Parathyroid adenoma (tissue), 2 donors: Measurements from ENCODE around the gene ZNF674.
"Not testable (repeated sequence)": the region's sequence is repeated elsewhere in the genome, so short reads cannot be mapped to it uniquely, and the experiment has no call there.

Experiments used
- H2AFZ ChIP-seq: fragments of 300-600 bp; sonication (generic); one replicate; pipeline ENCODE4 v1.7.0; 2017; ENCODE audit warnings: antibody characterized with exemption, mild to moderate bottlenecking
- H3K27ac ChIP-seq: fragments of 300-600 bp; sonication (generic); one replicate; pipeline ENCODE4 v1.7.0; 2017
- H3K27me3 ChIP-seq: fragments of 300-600 bp; sonication (generic); one replicate; pipeline ENCODE4 v1.7.0; 2017; ENCODE audit warnings: low read length; ENCODE audit not compliant: control insufficient read depth, insufficient read depth
- H3K36me3 ChIP-seq: fragments of 300-600 bp; sonication (generic); one replicate; pipeline ENCODE4 v1.7.0; 2017; ENCODE audit warnings: low read length; ENCODE audit not compliant: control insufficient read depth, insufficient read depth
- H3K4me1 ChIP-seq: fragments of 300-600 bp; sonication (generic); one replicate; pipeline ENCODE4 v1.7.0; 2017; ENCODE audit warnings: control low read depth
- H3K4me2 ChIP-seq: fragments of 300-600 bp; sonication (generic); one replicate; pipeline ENCODE4 v1.7.0; 2017; ENCODE audit warnings: low read length
- H3K4me3 ChIP-seq: fragments of 300-600 bp; sonication (generic); one replicate; pipeline ENCODE4 v1.7.0; 2017; ENCODE audit warnings: low read depth, low read length
- H3K79me2 ChIP-seq: fragments of 300-600 bp; sonication (generic); one replicate; pipeline ENCODE4 v1.7.0; 2017; ENCODE audit warnings: control low read depth
- H3K9ac ChIP-seq: fragments of 300-600 bp; sonication (generic); one replicate; pipeline ENCODE4 v1.7.0; 2017; ENCODE audit warnings: mild to moderate bottlenecking
- H3K9me3 ChIP-seq: fragments of 300-600 bp; sonication (generic); one replicate; pipeline ENCODE4 v1.7.0; 2017; ENCODE audit warnings: low read length; ENCODE audit not compliant: control insufficient read depth
- TF ChIP-seq, protein P1 (sequence below): fragments of 300-600 bp; sonication (generic); IDR thresholded peaks from one replicate; pipeline ENCODE4 v1.7.0; 2017; ENCODE audit warnings: antibody characterized with exemption, mild to moderate bottlenecking
- donor health status: primary hyperparathyroidism.

The ZNF674 gene

DNA sequence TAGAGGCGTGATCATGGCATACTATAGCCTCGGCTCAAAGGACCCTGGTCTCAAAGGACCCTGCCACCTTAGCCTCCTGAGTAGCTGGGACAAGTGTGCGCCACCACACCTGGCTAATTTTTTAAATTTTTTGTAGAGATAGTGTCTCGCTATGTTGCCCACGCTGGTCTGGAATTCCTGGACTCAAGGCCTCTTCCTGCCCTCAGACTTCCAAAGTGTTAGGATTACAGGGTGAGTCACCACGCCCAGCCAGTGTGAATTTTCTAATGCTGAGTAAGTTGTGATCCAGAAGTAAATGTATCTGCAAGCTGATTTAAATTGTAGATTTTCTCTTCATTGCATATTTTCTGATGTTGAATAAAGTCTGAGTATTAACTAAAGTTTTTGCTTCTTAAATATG, 2.6 kb upstream of the ZNF674 start:
- TF ChIP-seq, protein P1, sequence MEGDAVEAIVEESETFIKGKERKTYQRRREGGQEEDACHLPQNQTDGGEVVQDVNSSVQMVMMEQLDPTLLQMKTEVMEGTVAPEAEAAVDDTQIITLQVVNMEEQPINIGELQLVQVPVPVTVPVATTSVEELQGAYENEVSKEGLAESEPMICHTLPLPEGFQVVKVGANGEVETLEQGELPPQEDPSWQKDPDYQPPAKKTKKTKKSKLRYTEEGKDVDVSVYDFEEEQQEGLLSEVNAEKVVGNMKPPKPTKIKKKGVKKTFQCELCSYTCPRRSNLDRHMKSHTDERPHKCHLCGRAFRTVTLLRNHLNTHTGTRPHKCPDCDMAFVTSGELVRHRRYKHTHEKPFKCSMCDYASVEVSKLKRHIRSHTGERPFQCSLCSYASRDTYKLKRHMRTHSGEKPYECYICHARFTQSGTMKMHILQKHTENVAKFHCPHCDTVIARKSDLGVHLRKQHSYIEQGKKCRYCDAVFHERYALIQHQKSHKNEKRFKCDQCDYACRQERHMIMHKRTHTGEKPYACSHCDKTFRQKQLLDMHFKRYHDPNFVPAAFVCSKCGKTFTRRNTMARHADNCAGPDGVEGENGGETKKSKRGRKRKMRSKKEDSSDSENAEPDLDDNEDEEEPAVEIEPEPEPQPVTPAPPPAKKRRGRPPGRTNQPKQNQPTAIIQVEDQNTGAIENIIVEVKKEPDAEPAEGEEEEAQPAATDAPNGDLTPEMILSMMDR = no peak
- Histone ChIP-seq H2AFZ (no peak overlapping the region), H3K9me3 (no peaks in the 10 kb centered on the region), H3K27ac (no peak overlapping the region), H3K4me3 (no peak overlapping the region), H3K27me3 (no peaks in the 10 kb centered on the region), H3K79me2 (peaks cover 12% of the 10 kb centered on the region), H3K9ac (no peak overlapping the region), H3K4me1 (peaks cover 2% of the 10 kb centered on the region), H3K4me2 (no peak overlapping the region), H3K36me3 (no peaks in the 10 kb centered on the region)

DNA sequence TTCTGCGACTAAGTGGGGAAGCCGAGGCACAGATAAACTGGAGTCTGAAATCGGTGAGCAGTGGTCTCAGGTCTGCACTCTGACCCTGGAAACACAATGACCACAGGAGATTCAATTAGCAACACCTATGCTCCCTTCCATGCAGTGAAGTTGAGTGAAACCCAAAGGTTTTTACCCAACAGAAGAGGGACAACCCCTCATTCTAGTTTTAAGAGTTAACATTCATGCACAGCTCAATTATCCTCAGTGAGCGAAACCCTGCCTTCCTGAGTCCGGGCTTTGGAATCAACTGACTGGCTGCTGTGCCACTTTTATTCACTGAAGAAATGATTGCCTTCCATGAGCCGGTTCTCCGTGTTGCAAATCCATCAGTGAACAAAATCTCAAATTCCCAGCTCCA, 694 bp downstream of the ZNF674 start:
- not testable (repeated sequence) for H3K27ac ChIP-seq, H3K9ac ChIP-seq
- peak overlapping the region; percentile 85 for H3K4me3 ChIP-seq

DNA sequence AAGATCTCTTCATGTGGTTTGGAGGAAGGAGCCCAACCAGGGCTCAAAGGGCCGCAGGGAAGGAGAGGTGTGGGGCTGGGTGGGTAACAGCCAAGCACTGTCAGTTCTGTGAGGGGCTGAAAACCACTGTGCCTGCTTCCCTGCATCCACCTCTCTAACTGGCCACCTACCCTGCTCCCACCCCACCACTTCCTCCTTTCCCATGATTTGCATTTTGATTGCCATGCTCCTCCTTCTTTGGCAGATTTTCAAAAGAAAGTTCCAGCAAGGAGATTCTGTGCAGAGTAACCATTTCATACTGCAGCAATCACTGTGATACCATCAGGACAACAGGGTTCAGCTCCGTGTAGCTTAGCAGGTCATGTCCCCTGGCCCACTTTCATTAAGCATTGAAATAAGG, 1.8 kb downstream of the ZNF674 start:
- Histone ChIP-seq H3K79me2 (peaks cover 12% of the 10 kb centered on the region), H3K36me3 (no peaks in the 10 kb centered on the region), H3K9ac (no peak overlapping the region), H3K9me3 (no peaks in the 10 kb centered on the region), H3K4me2 (no peak overlapping the region), H3K4me1 (peaks cover 2% of the 10 kb centered on the region), H3K27ac (no peak overlapping the region), H3K4me3 (no peak overlapping the region), H3K27me3 (no peaks in the 10 kb centered on the region), H2AFZ (no peak overlapping the region)
- TF ChIP-seq, protein P1 = no peak

More for the DNA sequence above, 694 bp downstream of the ZNF674 start:
- Histone ChIP-seq H2AFZ (peak overlapping the region; percentile 89), H3K79me2 (peaks cover 12% of the 10 kb centered on the region), H3K4me2 (peak overlapping the region; percentile 87)
- H3K9me3 ChIP-seq, H3K27me3 ChIP-seq, H3K4me1 ChIP-seq, H3K36me3 ChIP-seq: not testable (repeated sequence)

DNA sequence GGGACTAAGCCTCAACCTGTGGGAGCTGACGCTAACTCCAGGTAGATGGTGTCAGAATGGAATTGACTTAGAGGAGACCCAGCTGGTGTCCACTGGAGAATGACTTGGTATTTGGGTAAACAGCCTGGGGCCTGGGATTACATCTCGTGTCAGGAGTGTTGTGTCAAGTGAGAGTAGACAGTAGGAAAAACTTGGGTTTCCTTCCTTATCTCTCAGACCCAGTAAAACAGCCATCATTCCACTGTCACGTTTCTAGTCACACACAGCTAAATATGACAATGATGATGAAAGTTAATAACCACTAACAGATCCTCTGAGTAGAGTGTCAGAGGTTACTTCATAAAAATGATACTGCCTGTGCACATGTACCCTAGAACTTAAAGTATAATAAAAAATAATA, 13.8 kb downstream of the ZNF674 start:
- no peaks in the 10 kb centered on the region for H3K27me3 ChIP-seq
- H3K36me3 ChIP-seq = no peaks in the 10 kb centered on the region
- no peak overlapping the region for H3K4me3 ChIP-seq
- H3K9me3 ChIP-seq = no peaks in the 10 kb centered on the region
- H3K4me1 ChIP-seq = no peaks in the 10 kb centered on the region
- TF ChIP-seq, protein P1 = no peak
- no peak overlapping the region for H2AFZ ChIP-seq
- H3K27ac ChIP-seq = no peak overlapping the region
- no peaks in the 10 kb centered on the region for H3K79me2 ChIP-seq
- no peak overlapping the region for H3K4me2 ChIP-seq
- H3K9ac ChIP-seq = no peak overlapping the region

DNA sequence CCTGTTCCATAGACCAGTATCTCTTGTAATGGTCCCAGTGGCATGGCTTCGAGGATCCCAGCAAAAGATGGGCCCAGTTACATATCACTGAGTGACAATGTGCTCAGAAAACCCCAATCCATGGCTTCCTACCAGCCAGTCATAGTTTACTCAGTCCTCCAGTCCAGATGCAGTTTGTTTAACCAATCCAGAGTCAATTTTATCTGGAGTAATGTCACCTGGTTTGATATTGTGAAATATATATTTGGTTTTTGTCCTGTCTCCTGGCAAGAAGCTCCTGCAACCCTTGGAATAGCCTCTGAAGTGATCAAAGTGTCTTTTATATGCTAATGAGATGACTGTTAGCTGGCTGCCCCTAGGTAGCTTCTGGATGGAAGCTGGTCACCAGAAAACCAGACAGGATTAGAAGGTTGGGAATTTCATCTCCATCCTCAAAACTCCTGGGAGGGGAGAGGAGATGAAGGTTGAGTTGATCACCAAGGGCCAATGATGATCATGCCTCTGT, 14.8 kb downstream of the ZNF674 start:
- not testable (repeated sequence) for H3K4me3 ChIP-seq, H3K27ac ChIP-seq, H3K4me1 ChIP-seq, H3K36me3 ChIP-seq, H3K9me3 ChIP-seq, H3K79me2 ChIP-seq, H3K27me3 ChIP-seq, H2AFZ ChIP-seq, H3K4me2 ChIP-seq, H3K9ac ChIP-seq

DNA sequence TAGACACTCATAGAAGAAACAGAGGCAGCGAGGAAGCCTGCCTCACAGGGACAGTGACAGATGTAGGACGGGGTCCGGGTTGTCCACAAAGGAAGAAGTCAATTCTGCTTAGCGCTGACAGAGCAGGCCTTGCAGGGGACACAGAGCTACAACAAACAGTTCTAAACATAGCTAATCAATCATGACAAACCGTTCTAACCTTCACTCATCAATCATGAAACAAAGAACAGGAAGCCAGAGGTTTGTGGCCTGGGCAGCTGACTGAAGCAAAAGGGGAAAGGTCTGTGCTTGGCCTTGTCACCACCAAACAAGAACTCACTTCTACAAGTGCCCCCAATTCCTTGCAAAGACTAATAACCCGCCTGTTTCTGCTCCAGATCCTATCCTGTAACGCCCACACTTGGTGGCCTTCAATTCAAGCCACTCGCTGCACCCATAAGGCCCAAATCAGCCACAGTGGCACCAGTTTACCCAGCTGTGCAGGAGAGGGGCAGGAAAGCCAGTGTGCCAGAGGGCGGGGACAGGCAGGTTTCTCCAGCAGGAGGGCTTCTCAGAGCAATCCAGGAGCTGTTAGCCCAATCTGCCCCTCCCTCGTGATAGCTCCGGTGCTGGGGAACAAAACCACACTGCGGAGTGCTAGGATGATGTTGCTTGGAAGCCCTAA, 15.3 kb downstream of the ZNF674 start:
- H3K79me2 ChIP-seq, H2AFZ ChIP-seq, H3K27ac ChIP-seq, H3K4me1 ChIP-seq, H3K36me3 ChIP-seq, H3K4me3 ChIP-seq, H3K9me3 ChIP-seq, H3K4me2 ChIP-seq, H3K27me3 ChIP-seq, H3K9ac ChIP-seq: not testable (repeated sequence)

DNA sequence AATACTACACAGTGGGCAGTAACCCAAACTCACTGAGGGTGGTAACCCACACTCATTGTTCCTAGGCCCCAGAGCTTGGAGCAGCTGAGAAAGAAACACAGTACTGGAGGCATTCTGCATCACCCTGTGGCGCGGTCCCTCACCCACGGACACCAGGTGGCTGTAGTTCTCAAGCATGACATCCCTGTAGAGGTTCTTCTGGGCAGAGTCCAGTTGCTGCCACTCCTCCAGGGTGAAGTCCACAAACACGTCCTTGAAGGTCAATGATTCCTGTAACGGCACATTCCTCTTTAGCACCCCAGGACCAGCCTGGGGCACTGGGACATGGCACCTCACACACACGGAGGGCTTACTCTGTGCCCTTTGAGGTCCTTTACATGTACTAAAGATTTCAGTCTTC, 16.6 kb downstream of the ZNF674 start:
- not testable (repeated sequence) for H3K36me3 ChIP-seq, H2AFZ ChIP-seq, H3K27ac ChIP-seq, H3K4me1 ChIP-seq, H3K4me3 ChIP-seq, H3K9me3 ChIP-seq, H3K9ac ChIP-seq, H3K27me3 ChIP-seq, H3K79me2 ChIP-seq, H3K4me2 ChIP-seq
